GM18873 (cell line): ENCODE data around the gene DOCK1.

Experiments used
- ATAC-seq: cut with Tn5 transposase; IDR thresholded peaks from one replicate; pipeline ENCODE4 v1.9.1; 2021; ENCODE audit warnings: mild to moderate bottlenecking, moderate library complexity, moderate number of reproducible peaks; ENCODE audit not compliant: unreplicated experiment, low FRiP score

The DOCK1 gene

GRCh38 chr10:127428385-127428980 lies 523.3 kb downstream of the DOCK1 start:
- no peak for ATAC-seq

DNA sequence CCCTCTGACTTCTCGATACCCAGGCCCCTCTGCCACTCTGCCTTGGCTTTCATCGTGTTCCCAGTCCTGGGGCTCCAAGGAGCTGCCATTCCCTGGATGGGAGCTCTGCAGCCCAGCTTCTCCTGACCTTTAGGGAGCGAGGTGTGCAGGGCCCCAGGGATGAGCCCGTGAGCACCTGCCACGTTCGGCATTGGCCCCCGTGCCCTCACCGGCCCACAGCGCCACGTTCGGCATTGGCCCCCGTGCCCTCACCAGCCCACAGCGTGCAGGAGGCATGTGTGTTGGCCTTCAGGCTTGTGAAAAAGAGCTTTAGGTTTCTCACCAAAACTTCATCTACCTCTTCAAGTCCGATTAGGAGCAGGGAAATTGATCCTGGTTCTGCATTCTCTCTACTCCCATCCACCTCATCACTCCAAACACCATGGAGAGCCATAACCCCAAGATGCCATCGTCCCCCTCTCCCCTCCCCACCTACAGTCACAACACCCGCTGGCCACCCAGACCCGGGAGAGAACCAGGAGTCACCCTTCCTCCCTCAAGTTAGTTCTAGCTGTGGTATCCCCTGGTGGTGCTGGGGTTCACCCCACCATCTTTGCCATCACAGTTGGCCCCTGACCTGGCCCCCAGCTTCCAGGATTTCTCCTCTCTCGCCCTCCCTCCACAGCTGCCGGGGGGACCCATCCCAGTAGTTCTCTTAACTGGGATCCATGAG lies 524.5 kb downstream of the DOCK1 start:
- ATAC-seq, result no peak

DNA sequence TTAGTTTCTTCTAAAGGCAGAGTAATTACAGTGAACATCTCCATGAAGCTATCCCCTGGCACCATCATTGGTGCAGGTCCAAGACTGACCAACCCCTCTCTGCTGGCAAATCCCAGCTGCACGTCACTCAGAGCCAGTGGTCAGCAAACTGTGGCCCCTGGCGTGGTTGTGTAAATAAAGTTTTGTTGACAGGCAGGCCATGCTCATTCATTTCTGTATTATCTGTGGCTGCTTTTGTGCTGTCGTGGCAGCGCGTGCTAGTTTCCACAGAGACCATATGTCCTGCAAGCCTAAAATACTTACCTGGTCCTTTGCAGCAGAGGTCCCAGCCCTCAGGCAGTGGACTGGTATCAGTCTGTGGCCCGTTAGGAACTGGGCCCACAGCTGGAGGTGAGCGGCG lies 526.3 kb downstream of the DOCK1 start:
- ATAC-seq, result no peak

GRCh38 chr10:127434006-127434405 lies 528.8 kb downstream of the DOCK1 start:
- ATAC-seq, result no peak

DNA sequence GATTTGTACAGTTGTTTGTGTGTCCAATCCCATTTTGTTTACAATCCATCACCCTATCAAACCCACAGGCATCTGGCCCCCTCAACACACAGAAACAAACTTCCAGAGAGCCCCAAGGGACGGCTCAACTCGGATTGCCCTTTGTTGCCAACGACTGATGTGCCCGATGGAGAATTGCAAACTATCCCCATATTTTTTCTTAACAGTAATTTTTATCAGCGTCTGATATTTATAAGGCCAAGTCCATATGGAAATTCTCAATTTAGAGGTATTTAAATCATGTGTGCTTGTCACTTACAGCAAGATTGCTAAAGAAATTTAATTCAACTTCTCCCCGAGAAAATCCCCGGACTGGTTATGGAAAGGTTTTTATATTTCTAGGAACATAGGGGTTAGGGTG lies 530.0 kb downstream of the DOCK1 start:
- ATAC-seq, result no peak

DNA sequence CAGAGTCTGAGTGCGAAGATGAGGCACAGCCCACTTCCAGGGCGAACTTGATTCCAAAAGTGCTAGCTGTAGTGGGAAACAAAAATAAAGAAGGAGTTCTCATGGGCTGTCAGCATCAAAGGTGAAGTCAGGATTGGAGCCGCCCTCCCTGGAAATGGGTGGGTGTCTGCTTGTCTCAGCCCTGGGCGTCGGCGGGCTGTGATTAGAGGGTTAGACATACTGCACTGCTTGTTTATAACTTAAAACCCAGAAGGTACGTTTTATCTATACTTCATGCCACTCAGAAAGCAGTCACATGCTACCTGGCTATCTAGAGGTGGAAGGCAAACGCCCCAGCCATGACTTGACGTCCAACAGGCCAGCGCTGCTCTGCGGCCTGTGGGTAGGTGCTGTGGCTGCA lies 535.1 kb downstream of the DOCK1 start:
- no peak for ATAC-seq

DNA sequence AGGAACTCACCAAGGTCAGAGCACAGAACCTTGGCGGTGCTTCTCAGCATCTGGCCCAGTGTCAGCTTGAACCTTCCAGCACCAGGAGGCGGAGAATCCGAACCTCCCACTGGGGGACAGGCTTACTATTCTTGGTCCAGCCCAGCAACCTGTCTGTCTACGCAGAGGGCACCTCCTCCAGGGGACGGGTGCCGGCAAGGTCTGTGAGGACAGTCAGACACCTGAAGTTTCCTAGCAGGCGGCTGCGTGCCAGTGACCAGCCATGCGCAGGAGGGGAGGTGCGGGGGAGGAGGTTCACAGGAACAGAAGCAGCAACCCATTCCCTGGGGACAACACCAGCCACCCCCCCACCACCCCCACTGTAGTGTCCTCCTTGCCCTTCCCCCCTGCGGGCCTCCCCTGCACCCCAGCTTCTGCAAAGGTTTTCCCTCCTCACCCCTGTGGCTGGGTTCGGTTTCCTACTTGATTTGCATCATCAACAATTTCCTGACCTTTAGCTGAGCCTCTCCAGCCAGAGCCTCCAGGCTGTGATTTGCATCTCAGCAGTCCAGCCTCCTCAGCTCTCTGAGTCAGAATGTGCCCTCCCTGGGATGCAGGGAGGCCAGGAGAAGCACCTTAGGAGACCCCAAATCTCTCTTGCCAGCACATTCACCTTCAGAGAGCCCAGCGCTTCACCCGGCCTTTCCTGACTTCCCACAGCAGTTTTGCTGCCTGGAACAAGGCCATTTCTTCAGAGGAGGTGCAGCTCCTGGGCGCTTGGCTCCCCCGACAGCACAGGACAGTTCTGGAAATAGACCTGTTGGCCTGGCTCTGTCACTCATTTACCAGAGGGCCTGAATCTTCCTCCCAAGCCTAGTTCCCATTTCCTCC lies 536.4 kb downstream of the DOCK1 start:
- no peak for ATAC-seq

- ATAC-seq, result no peak
Measured at GRCh38 chr10:127442220-127442525, 536.9 kb downstream of the DOCK1 start.

DNA sequence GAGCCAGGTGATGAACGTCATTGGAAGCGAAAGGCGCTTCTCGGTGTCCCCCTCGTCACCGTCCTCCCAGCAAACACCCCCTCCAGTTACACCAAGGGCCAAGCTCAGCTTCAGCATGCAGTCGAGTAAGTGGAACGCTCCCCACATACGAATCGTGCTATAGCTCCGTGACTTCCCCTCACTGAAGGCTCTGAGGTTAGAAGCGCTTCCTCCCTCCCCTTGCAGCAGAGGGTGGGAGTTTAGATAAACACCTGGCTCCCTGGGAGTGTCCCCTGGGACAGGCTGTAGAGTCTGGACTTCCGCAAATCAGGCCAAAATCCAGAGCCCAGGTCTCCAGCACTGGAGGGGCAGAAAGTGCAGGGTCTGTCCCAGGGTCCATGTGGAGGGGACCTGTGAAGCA lies 538.9 kb downstream of the DOCK1 start:
- no peak for ATAC-seq

DNA sequence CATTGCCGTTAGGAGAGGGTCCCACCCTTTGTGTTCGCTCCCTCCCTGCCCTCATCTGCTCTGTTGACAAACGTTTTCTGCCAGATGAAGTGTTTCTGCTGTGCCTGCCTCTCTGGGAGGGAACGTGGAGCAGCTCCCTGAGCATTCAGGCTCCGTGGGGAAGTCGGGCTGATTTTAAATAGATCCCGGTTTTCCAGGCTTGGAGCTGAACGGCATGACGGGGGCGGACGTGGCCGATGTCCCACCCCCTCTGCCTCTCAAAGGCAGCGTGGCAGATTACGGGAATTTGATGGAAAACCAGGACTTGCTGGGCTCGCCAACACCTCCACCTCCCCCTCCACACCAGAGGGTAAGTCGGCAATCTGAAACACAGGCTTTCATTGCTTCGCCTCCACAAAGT lies 542.0 kb downstream of the DOCK1 start:
- ATAC-seq, result no peak

DNA sequence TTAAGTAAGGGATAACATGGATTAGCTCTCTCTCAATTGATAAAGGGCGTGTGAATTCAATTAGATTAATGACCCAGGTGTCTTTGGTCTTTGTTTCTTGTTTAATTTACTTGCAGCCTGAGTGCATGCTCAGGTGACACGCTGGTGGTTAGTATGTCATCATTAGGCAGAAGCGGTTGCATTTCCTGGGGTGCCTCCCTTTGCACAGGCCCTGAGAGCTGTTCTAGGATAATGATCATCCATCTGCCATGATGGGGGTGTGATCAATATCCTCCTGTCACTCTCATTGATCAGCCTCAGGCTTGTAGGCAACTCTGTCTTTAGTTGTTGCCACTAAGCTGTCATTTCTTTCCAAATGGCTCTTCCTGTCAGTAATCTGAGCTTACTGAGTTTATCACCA lies 544.3 kb downstream of the DOCK1 start:
- ATAC-seq, result no peak

DNA sequence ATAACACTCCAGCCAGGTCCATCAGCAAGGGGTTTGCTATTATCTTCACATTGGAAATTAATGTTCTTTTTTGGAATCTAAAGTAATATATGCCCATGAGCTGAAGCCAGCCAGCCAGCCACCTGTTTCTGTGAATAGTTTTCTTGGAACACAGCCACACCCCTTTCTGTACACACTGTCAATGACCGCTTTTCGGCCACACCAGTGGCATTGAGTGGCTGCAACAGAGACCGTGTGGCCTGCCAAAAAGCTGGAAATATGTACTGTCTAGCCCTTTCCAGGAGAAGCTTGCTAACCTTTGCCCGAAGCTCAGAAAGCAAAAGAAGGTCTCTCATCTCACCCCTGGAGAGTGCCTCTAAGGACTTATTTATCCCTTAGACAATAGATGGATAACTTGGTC lies 545.4 kb downstream of the DOCK1 start:
- no peak for ATAC-seq

DNA sequence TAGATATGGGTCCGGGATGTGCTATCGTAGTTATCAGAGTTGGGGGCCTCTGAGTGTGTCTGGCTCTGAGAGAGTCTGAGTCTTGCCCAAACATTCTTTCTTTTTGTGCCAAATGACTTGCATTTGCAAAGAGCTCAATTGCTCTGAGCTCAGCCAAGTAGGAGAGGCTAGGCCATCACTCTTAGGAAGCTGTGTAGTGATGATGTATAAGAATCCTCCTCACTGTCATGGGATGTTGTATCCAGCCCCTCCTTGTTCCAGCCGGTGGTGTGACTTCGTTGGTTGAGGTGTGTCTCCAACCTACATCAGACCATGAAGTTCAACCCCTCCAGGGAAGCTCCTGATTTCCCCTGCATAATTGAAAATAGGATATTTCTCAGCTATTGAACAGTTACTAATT lies 546.4 kb downstream of the DOCK1 start:
- ATAC-seq, result no peak

DNA sequence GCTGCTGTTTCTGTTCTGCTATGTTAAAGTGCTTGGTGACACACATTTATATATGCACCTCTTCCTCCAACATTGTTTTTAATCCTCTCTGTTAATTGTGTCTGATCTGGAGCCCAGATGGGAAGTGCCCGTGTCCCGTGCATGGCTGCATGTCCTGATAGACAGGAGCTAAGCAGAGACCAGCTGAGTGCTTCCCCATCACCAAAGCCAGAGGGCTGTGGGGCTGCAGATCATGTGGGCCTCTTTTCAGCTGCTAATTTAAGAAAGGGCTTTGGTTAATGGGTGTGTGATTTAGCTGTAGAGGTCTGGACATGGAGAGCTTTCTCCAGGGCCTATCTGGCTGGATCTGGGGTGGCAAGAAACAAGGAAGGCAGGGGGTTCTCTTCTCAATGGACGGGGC lies 547.3 kb downstream of the DOCK1 start:
- no peak for ATAC-seq

GRCh38 chr10:127453706-127454105 lies 548.5 kb downstream of the DOCK1 start:
- no peak for ATAC-seq

DNA sequence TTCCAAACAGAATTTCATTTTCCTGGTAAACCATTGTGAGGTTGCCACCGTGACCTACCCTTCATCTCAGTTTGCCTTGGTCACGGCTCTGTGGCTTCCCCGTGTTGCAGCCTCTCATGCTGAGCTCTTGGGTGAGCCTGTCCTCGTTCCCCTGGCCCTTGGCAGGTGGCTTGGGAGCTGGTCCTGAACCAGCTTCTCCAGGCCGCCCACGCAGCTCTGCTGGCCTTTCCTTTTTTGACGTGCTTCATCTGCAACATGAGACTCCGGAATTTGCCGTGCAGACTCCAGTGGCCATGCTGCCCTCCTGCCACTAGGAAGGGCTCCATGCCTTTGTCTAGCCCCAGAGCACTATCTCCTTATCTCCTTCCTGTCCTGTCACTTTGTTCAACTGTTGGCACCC lies 550.9 kb downstream of the DOCK1 start:
- ATAC-seq, result no peak

DNA sequence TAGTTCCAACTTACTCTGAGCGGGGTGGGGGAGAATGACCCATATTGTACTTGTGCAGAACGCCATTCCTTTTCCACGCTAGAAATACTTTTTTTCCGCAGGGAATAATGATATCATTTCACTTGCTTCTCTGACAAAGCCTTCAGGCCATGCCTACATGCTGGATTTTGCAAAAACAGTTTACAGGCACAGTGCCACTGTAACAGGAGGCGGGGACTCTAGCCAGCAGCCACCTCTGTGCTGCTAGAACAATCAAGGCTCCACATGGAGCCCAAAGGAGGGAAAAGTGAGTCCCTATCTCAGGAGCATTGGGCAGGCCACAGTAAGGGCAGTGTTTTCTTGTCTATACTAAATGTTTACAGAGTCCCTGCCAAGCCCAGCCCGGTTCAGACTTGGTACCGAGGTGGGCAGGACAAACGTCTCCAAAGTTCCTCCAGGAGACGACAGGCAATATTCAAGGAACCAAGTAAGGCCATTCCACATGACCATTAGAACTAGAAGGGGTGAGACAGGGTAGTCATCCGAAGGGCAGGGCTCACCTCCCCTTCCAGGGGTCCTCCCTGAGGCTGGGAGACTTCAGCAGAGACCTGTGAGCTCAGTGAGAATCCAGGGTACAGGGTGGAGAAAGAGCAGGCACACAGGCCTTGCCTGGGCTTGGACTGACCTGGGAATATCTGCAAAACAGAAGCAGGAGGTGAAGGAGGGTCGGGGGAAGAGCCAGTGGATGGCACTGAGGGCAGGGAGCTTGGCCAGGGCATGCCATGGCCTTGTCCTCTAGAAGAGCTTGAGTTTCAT lies 553.0 kb downstream of the DOCK1 start:
- ATAC-seq, result no peak

DNA sequence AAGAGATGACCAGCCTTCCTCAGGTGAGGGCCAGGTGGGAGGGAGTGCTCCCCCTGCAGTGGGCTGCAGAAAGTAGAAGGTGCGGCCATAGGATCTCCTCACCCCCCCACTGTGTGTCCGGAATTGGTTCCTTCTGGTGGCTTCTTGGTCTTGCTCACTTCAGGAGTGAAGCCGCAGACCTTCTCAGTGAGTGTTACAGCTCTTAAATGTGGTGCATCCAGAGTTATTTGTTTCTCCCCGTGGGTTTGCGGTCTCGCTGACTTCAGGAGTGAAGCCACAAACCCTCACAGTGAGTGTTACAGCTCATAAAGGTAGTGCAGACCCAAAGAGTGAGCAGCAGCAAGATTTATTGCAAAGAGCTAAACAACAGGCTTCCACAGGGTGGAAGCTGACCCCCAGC lies 553.6 kb downstream of the DOCK1 start:
- no peak for ATAC-seq

GRCh38 chr10:127459918-127460317 lies 554.7 kb downstream of the DOCK1 start:
- no peak for ATAC-seq

DNA sequence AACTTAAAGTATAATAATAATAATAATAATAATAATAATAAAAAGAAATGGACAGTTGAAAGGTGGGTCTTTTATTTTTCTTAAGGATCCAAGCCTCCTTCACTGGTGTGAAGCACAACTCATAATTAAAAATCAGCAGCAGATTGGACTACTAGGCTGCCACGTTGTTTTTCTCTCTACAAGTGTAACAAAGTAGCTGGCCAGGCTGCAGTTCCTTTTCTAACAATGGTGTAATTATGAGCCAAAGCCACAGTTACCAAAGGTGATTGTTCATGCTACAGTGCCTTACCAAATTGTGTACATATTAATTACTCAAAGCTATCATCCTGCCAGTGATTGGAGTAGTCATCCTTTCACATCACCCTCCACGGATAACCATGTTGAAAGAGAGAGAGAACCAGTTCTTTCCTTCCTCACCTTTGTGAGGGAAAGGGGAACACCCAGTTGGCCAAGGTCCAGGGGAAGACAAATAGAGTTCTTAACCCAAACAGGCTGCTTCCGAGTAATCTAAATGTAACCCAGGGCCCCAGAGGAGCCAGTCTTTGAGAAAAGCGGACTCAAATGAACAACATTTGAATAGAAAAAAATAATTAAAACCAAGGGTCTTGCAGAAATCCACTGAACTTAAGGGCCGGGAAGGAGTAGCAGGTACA lies 557.5 kb downstream of the DOCK1 start:
- no peak for ATAC-seq
